GM18499 (cell line): ENCODE data around the gene SMARCE1.

Experiments used
- ATAC-seq: cut with Tn5 transposase; IDR thresholded peaks from one replicate; pipeline ENCODE4 v1.9.1; 2021; ENCODE audit warnings: moderate number of reproducible peaks; ENCODE audit not compliant: insufficient read depth, unreplicated experiment

The SMARCE1 gene

DNA sequence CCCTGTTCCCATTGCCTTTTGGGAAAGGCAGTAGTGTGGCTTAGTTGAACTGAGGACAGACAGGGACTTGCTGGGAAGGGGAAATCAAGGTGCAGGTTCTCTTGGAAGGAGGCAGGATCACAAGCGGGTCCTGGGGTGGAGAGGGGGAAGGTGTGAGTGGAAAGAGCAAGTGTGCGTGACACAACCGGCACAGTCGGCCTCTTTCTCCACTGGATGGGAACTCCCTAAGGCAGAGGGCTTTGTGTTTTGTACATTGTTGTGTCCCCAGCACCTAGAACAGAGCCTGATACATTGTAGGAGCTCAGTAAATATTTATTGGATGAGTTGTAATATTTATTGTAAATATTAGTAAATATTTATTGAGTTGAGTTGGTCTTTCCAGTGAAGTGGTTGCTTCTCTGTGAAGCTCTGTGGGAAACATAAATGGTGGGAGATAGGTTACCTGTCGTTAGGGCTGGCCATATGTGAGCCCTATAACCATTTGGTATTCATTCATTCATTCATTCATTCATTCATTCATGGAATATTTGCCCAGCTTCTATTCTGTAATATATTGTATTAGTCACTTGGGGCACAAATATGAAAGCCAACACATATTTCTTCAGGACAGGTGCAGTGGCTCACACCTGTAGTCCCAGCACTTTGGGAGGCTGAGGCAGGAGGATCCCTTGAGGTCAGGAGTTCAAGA, 34.0 kb downstream of the SMARCE1 start:
- ATAC-seq, result no peak

DNA sequence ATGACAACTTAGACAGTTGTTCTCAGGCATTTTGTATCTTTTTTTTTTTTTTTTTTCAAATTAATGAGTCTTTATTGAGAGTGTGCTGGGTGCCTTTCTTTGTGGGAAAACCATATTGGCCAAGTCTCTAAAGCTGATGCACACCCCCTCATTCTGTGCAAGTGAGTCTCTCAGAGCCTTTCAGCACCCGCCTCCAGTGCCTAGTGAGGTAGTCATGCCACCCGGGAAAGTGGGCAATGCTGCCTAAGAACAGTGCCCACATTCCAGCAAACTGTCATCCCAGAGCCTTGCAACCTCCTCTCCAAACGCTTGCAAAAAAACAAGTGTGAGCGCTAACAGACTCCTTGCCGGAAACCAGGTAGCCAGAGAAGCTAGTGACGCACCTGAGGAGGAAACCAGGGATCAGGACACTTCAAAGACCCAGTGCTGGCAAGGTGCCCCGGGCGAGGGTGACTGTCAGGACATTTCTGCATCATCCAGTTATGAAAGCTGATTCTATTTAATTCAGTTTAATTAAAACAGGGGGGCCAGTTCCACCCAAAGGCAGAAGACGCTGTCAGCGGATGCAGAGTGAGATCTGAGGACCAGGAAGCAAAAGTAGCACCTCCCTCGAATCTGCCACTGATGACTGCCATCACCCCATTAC, 34.9 kb downstream of the SMARCE1 start:
- no peak for ATAC-seq

DNA sequence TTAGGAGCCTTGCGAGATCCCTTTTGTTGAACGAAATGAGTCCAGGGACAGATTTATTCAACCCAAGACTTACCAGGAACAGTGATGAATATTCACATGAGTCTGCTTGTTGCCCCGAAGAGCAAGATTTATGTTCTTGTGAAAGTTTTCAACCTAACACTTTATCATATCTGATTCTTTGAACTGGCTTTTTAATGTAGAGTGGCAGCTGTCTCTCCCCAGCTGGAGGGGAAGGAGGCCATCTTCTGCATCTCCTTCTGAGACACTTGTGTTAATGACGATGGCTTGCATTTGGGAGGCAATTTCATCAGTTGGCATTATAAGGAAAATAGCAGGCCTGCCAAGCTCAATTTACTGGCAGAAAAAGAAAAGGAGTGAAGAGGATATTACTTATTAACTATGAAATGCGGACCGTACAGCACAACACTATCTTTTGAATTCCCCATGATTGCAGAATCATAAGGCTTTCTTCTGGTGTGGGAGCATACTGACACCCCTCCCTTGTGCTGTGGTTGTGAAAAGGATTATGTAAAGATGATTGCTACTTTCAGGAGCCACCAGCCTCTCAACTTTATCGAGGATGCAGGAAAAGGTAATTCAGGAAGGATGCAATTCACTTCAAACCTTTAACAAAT, 35.7 kb downstream of the SMARCE1 start:
- no peak for ATAC-seq

DNA sequence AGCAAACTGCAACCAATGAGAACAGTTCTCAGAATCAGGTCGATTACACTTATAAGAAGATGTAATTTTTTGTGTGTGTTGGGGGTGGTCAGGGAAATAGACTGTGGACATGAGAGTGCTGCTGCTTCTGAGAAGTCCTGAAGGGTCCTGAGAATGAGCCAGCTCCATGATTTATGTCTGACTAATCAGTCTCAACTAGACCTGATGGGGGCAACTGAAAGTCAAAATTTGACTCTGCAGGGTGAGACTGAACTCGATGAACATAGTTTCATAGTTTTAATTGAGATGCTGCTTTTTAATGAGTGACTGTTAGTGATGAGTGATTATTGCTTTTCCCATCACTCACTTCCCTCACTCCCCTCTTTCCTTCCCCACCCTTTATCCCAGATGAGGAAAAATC, 37.3 kb downstream of the SMARCE1 start:
- no peak for ATAC-seq

DNA sequence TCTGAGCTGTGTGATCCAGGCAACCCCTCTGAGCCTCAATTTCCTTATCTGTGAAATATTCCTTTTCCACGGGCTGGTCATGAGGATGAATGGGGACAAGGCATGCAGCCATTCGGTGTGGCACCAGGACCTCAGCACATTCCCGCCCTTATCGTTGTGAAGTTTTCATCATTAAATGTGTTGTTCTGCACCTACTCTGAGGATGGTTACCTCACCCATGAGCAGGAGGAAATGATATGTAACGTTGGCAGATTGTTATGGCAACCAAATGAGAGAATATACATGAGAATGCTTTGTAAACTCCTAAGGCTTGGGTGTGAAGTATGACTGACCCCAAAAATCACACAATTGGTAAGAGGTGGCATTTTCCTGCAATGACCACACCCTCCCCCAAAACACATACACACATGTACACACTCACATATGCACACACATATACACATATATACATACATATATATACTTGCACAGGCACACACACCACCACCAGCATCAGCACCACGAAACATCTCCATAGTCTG, 39.5 kb downstream of the SMARCE1 start:
- no peak for ATAC-seq

DNA sequence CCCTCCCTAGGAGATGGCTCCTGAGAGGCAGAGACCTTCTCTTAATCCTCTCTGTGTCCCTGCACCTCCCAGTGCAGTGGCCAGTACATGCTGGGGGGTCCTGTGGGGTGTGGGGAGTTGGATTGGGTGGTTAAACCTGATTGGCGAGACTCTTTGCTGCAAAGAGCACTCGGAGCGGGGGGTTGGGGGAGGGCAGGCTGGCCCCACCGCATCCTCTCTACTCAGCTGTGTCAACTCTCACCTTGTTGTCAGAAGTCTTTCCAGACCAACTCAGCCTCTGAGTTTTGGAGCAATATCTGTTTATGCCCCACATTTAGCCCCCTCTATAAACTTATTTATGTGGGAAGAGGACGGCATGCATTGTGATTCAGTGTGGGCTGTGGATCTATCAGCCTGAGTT, 40.0 kb downstream of the SMARCE1 start:
- no peak for ATAC-seq

DNA sequence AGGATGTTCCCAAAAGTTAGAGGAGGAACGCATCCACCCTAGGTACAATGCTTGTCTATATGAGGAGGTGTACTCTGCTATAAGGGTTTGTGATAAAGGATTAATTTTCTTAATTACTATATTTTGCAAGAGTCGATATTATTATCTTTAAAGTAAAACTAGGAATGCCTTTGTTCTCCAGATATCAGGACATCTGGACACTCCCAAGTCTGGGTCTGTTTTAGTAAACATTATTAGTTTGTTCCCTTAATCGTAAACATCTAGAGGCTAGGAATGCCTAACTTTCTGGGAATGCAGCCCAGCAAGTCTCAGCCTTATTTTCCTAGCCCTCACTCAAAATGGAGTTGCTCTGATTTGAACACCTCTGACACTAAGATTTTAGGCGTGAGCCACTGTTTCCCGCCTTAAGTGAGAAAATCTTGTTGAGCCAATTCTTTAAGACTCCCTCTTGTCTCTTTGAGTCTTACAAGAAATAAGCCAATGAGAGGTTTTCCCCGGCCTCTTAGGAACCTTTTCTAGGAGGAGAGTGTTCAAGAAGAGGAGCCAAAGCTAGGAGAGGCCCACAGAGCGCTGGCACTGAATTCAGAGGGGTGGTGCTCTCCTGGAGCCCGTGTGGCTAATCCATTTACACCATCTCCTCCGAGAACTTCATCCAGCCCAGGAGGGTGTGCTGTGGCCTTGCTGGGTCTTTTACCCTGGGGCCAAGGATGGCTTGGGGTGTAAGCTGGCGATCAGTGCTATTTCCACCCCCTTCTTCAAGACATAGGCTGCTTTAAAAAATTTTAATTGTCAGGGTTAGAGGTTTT, 40.9 kb downstream of the SMARCE1 start:
- no peak for ATAC-seq

DNA sequence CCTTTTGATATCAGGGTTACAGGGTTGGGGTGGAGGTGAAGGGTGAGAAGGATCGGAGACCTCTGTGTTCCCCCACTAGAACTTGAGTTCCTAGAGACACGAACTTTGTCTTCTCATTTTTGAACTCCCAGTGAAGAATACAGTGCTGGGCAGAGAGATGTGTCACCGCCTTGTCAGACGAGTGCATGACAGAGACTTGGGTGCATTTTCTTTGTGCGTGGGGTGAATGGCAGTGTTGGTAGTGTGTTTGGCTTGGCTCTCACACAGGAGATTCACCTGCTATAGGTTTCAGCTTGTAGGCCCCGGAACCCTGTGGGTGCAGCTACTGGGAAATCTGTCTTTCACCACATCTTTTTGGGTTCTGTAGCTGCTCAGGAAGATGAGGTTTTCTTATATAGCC, 42.3 kb downstream of the SMARCE1 start:
- no peak for ATAC-seq

DNA sequence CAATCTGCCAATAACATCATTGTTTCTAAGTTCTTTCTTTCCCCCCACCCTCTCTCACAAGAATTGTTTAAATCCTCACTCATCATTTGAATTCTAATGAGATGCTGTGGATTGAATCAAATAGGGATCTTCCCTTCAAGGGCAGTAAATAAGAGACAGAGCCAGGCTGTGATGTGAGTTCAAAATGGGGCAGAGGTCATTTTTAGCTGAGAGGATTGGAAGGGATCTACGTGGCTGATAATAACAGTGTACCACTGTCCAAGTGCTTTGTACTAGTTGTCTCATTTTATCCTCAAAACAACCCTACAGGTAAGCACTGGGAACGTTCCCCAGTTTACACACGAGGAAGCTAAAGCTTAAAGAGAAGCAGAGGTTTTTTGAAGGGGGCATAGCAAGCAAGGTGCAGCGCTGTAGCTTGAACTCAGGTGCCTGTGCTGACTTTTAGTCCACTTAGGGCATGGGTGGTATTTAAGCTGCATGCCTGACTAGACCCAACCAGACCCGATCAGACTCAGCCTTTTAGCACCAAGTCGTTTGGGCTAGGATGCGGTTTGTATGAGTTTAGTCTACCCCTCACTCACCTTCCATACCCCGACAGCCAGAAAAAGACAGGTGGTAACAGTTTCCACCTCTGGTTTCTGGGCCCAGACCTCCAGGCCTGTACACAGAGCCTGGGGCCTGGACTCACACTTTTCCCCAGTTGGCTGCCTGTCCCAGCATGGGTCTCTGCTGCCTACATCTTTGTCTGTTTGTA, 43.1 kb downstream of the SMARCE1 start:
- ATAC-seq, result no peak

DNA sequence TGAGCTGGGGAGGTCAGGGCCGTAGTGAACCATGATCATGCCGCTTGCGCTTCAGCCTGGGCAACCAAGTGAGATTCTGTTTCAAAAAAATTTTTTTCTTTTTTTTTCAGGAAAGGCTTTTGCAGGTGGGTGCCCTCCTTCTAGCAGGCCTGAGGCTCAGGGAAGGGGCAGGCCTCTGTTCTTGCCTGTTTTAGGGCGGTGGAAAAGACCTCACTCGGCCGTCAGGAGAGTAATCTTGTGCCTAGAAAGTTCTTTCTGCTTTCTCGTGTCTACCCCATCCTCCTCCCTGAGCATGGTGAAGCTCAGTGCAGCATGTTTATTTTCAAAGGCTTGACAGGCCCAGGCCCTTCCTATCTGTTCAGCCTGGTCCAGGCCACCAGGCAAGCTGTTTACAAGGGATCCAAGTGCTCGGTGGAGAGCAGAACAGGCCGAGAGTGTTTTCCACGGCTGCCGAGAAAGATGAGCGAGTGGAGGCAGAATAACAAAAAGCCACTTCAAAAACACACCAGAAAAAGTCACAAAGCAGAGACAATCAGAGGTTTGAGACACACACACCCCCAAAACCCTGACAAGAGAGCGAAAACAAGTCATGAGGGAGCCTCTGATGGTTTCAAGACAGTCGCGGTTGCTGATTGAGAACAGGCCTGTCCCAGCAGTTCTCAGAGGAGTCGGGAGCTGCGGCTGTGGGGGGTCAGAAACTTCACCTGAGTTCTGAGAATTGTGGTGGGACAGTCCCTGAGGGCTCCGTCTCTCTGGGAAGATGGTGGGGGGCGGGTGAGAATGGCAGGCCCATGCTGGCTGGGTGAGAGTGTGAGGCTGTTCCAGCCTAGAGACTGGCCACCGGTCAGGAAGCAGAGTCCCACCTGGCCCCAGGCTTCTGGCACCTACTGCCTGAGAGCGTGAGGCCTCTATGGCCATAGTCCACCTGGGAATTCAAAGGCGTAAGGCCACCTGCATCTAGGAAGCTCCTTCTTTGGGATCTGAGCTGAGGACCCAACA, 44.9 kb downstream of the SMARCE1 start:
- no peak for ATAC-seq

DNA sequence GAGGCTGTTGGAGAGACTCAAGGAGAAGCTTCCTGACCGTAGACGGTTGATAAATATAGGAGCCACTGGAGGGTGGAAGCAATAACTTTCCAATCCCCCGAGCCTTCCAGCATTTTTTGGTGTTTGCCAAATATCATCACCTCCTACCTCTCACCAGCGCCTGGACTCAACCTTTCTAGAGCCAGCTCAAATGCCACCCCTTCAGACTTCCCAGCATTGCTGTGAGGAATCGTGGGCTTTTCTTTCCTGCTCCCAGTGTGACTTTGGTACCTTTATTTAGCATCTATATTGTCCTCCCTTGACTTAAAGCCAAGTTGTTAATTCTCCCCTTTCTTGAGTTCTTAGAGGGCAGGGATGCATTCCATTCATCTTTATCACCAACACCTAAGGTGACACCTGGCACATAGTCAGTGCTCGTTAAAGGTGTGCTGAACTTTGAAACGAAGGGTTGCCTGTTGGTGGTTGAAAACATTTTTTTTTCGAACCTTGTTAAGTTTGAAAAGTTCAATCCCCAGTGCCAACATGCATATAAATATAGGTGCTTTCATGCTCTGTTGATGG, 47.1 kb downstream of the SMARCE1 start:
- ATAC-seq, result no peak

DNA sequence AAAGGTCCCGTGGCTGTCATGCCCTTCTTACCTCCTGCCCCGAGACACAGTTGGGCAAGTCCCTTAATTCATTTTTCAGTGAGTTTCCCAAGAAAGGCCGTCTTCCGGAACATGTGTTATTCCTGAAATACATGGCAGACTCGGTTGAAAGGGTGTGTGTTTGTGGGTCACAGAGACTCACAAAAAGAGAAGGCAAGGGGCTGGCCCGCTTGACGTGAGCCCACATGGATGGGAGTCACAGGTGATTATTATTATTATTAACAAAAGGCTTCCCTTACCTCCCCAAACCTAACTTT, 48.2 kb downstream of the SMARCE1 start:
- no peak for ATAC-seq

DNA sequence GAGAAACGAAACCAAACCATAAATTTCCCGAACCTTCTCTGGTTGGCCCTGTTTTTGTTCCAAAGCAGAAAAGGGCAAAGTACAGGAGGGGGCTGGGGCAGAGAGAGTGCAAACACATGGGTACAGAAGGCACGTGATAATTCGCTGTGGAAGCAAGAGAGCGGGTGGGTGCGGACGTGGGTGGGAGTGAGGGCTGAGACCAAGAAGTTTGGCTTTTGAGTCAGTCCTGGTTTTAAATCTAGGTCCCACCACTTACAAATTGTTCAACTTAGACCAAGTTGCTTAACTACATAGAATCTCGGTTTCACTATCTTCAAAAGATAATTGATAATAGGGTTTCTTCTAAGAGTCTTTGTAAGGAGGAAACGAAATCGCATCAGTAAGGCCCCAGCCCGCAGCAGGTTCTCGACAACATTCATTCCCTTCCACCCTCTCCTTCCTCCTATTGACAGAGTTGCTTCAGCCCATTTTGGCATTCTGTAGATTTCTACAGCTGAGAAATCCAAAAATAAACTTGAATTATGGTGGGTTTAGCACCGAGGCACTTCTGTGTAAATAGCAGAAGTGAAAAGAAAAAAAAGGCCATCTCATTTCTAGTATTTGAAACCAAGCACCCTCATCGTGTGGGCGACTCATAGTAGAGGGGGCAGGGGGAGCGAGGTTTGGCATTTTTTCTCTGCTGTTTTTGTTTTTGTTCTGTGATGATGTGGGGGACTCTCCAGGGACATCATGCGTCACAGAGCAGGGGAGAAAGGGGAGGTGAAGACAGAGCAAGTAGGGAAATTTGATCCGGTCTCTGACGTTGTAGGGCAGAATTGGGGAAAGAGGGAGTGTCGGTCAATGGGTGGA, 48.8 kb downstream of the SMARCE1 start:
- peak; percentile 41 for ATAC-seq

DNA sequence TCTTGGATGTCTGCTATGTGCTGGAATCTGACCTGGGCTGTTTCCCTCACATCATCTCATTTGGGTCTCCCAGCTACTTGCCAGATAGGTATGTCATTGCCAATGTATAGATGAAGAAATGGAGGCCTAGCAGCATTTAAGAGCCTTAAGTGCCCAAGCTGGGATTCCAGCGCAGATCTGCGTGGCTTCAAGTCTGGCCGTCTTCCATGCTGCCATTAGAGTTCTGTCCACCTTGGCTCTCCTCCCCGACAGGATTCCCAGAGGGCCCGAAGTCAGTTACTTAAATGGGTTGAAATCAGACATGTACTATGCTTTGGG, 49.4 kb downstream of the SMARCE1 start:
- ATAC-seq, result no peak

DNA sequence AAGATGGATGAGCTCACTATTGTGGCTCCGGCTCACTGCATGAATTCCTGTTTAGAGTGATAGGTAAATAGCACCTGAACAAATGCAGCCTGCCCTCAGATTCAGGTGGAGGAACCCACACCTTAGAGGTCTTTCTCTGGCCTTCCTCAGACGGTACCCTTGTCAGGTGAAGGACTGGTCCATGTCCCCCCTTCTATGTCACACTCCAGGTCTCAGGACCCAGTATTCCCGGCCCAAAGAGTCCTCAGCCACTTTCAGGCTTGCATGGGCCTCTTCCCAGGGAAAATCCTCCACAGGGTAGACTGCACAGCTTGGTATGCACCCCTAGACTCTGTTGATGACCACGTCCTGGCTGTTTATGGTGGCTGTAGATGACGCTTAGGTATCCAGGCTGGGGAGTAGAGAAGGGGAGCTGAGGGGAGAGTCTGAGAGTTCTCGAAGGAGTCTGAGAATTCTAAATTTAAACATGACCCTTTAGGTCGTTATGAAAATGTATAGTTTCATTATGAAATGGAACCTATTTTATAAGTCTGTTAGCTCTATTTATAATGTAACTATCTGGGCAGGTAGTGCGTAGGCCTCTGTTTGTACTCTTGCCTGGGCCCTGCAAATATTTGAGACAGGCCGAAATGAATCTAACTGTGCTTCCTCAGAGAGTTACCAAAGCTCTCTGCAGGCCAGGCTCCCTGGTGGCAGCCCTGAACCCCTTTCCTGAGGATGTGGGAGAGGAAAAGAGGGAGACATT, 49.9 kb downstream of the SMARCE1 start:
- no peak for ATAC-seq

DNA sequence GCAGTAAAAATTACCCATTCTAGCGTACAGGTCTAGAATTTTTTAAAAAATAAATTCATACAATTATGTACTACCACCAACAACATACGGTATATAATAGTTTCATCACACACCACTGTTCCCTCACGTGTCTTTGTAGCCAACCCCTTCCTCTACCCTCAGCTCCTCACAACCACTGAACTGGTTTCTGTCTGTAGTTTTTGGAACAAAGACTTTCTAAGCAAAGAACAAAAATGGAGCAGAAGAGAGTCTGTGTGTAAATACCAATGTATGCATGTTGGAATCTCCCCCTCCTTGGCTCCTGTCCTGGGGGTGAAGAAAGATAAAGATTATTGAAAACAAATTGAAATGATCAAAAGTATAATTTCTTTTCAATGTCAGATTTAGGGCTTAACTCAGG, 50.5 kb downstream of the SMARCE1 start:
- ATAC-seq, result no peak

DNA sequence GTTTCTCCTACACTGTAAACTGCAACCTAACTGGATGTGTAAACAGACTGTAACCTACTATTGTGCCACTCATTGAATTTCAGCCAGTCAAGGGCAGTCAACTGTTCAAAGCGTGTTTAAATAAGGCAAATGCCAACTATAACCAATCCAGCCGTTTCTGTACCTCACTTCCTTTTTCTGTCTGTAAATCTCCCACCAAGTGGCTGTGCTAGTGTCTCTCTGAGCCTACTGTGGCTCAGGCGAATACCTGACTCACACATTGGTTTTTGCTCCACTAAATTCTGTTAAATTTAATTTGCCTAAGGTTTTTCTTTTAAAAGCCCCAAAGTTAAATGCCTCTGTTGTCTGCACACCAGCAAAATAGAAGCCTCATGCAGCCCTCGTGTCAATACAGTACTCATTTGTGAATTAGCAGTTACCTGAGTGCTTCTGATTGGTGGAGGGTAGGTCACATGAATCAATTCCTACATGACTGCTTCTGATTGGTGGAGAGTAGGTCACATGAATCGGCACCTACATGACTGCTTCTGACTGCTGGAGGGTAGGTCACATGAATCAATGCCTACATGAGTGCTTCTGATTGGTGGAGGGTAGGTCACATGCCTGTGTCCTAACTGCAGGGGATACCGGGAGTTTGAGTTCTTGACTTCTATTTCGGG, 51.2 kb downstream of the SMARCE1 start:
- no peak for ATAC-seq
